Urinary bladder (tissue), 4 donors: Measurements from ENCODE around the gene LCA5L. TPM values are rescaled to one million over a fixed set of nuclear protein-coding genes. Genes with fewer than 3 reads are reported as not detected.
A peak's percentile ranks its signal among the peaks of the same experiment; 100 is the strongest.

Source experiments
- DNase-seq: peaks from one replicate; pipeline ENCODE4 v3.0.0-alpha.2; 2015; ENCODE audit errors: extremely low spot score
- H3K27ac ChIP-seq: one replicate; pipeline ENCODE4 v1.5.1; 2013; ENCODE audit warnings: low read depth, mild to moderate bottlenecking, moderate library complexity
- H3K36me3 ChIP-seq: one replicate; pipeline ENCODE4 v1.6.1; 2013; ENCODE audit warnings: mild to moderate bottlenecking, moderate library complexity; ENCODE audit not compliant: insufficient read depth
- H3K4me1 ChIP-seq: one replicate; pipeline ENCODE4 v1.6.1; 2013; ENCODE audit warnings: mild to moderate bottlenecking, moderate library complexity; ENCODE audit not compliant: insufficient read depth
- H3K4me3 ChIP-seq: one replicate; pipeline ENCODE4 v1.5.1; 2013; ENCODE audit warnings: low read depth, low read length
- WGBS: extraction: QIAGEN DNeasy Blood & Tissue Kit; methylation state at CpG from one replicate; pipeline ENCODE4 v1.1.7; 2013; 5-methylcytosine and 5-hydroxymethylcytosine counted together
- polyA plus RNA-seq: library from polyadenylated mRNA; stranded (reverse); fragments of 200-250 nt; gene quantifications from one replicate; pipeline ENCODE4 v1.2.3, GENCODE V29; 2013
- total RNA-seq: library from RNA; depleted of rRNA; stranded (reverse); fragments of >200 nt; gene quantifications from one replicate; pipeline ENCODE4 v1.2.3, GENCODE V29; 2014
- donor health status: healthy with polysubstance abuse.
- donor health status: healthy.

Gene LCA5L
- total RNA-seq (1.1 TPM), polyA plus RNA-seq (1.5 TPM)

GRCh38 chr21:39445321-39446269 lies at the start of gene LCA5L:
Gene LCA5L (minus strand): TSS chr21:39445778. CDS start chr21:39428493, 17,285 bp downstream.
- under 1% methylated on average over 83 of the region's 83 CpGs for WGBS
- peak; percentile 67 for DNase-seq
- Histone ChIP-seq H3K27ac (peak within 1 kb of the TSS; percentile 94), H3K36me3 (no peaks in the 10 kb centered on the region), H3K4me3 (peak within 1 kb of the TSS; percentile 68), H3K4me1 (no peaks in the 10 kb centered on the region)

- H3K4me1 ChIP-seq = no peaks in the 10 kb centered on the region
- 80% methylated on average over 1 of the region's 1 CpG for WGBS
- no peaks in the 10 kb centered on the region for H3K36me3 ChIP-seq
- H3K4me3 ChIP-seq = no peak overlapping the region
- DNase-seq = no peak
- H3K27ac ChIP-seq = no peak overlapping the region
Observed at GRCh38 chr21:39489380-39489924, 43.9 kb upstream of the LCA5L start.

- 48% methylated on average over 6 of the region's 6 CpGs for WGBS
- no peak for DNase-seq
Observed at GRCh38 chr21:39484711-39485276, 39.2 kb upstream of the LCA5L start.

GRCh38 chr21:39483917-39484316 lies 38.3 kb upstream of the LCA5L start:
- 25% methylated on average over 1 of the region's 1 CpG for WGBS
- no peak overlapping the region for H3K27ac ChIP-seq

More at GRCh38 chr21:39484711-39485276, 39.2 kb upstream of the LCA5L start:
- Histone ChIP-seq H3K36me3 (no peaks in the 10 kb centered on the region), H3K4me3 (no peak overlapping the region), H3K4me1 (no peaks in the 10 kb centered on the region), H3K27ac (no peak overlapping the region)

GRCh38 chr21:39481886-39482285 lies 36.3 kb upstream of the LCA5L start:
- no peak overlapping the region for H3K4me3 ChIP-seq
- 84% methylated on average over 3 of the region's 3 CpGs for WGBS
- H3K4me1 ChIP-seq = no peaks in the 10 kb centered on the region
- no peaks in the 10 kb centered on the region for H3K36me3 ChIP-seq
- no peak for DNase-seq
- no peak overlapping the region for H3K27ac ChIP-seq

More at GRCh38 chr21:39483917-39484316, 38.3 kb upstream of the LCA5L start:
- Histone ChIP-seq H3K36me3 (no peaks in the 10 kb centered on the region), H3K4me3 (no peak overlapping the region), H3K4me1 (no peaks in the 10 kb centered on the region)
- DNase-seq = no peak

GRCh38 chr21:39480271-39480670 lies 34.7 kb upstream of the LCA5L start:
- H3K4me1 ChIP-seq = no peaks in the 10 kb centered on the region

GRCh38 chr21:39479814-39480182 lies 34.2 kb upstream of the LCA5L start:
- Histone ChIP-seq H3K4me3 (no peak overlapping the region), H3K27ac (no peak overlapping the region), H3K36me3 (no peaks in the 10 kb centered on the region), H3K4me1 (no peaks in the 10 kb centered on the region)
- 38% methylated on average over 2 of the region's 2 CpGs for WGBS
- DNase-seq = no peak

More at GRCh38 chr21:39480271-39480670, 34.7 kb upstream of the LCA5L start:
- DNase-seq = no peak
- no peak overlapping the region for H3K4me3 ChIP-seq
- H3K27ac ChIP-seq = no peak overlapping the region
- 90% methylated on average over 4 of the region's 4 CpGs for WGBS
- no peaks in the 10 kb centered on the region for H3K36me3 ChIP-seq

GRCh38 chr21:39479164-39479813 lies 33.7 kb upstream of the LCA5L start:
- Histone ChIP-seq H3K36me3 (no peaks in the 10 kb centered on the region), H3K27ac (no peak overlapping the region), H3K4me3 (no peak overlapping the region), H3K4me1 (no peaks in the 10 kb centered on the region)
- 88% methylated on average over 4 of the region's 4 CpGs for WGBS
- no peak for DNase-seq

GRCh38 chr21:39474611-39475010 lies 29.0 kb upstream of the LCA5L start:
- Histone ChIP-seq H3K27ac (no peak overlapping the region), H3K4me3 (no peak overlapping the region), H3K36me3 (no peaks in the 10 kb centered on the region), H3K4me1 (no peaks in the 10 kb centered on the region)
- 90% methylated on average over 2 of the region's 2 CpGs for WGBS
- no peak for DNase-seq

GRCh38 chr21:39472786-39473185 lies 27.2 kb upstream of the LCA5L start:
- H3K36me3 ChIP-seq = no peaks in the 10 kb centered on the region
- no peaks in the 10 kb centered on the region for H3K4me1 ChIP-seq
- 70% methylated on average over 4 of the region's 4 CpGs for WGBS
- H3K27ac ChIP-seq = no peak overlapping the region
- no peak for DNase-seq
- no peak overlapping the region for H3K4me3 ChIP-seq

- Histone ChIP-seq H3K4me1 (no peaks in the 10 kb centered on the region), H3K4me3 (no peak overlapping the region), H3K36me3 (no peaks in the 10 kb centered on the region), H3K27ac (no peak overlapping the region)
- DNase-seq = no peak
- WGBS = 95% methylated on average over 3 of the region's 3 CpGs
Observed at GRCh38 chr21:39471598-39471997, 26.0 kb upstream of the LCA5L start.

- H3K4me1 ChIP-seq = no peaks in the 10 kb centered on the region
- H3K36me3 ChIP-seq = no peaks in the 10 kb centered on the region
- H3K27ac ChIP-seq = no peak overlapping the region
- DNase-seq = no peak
- no peak overlapping the region for H3K4me3 ChIP-seq
- 84% methylated on average over 1 of the region's 1 CpG for WGBS
Observed at GRCh38 chr21:39468559-39468958, 23.0 kb upstream of the LCA5L start.

- H3K36me3 ChIP-seq = no peaks in the 10 kb centered on the region
- no peak overlapping the region for H3K27ac ChIP-seq
- no peaks in the 10 kb centered on the region for H3K4me1 ChIP-seq
- H3K4me3 ChIP-seq = no peak overlapping the region
- 84% methylated on average over 3 of the region's 3 CpGs for WGBS
- no peak for DNase-seq
Observed at GRCh38 chr21:39467746-39468145, 22.2 kb upstream of the LCA5L start.
